HL-60 (cell line): ENCODE measurements around the gene MELTF.

Source experiments
- TF ChIP-seq, protein P1 (sequence below): IDR thresholded peaks from one replicate; pipeline ENCODE4 v1.5.1; 2011; ENCODE audit warnings: low read length, control low read depth, inconsistent platforms; ENCODE audit not compliant: insufficient read depth
- TF ChIP-seq, protein P2 (sequence below): IDR thresholded peaks from 2 replicates; pipeline ENCODE4 v1.6.1; 2012; ENCODE audit warnings: low read depth; ENCODE audit not compliant: insufficient replicate concordance

DNA sequence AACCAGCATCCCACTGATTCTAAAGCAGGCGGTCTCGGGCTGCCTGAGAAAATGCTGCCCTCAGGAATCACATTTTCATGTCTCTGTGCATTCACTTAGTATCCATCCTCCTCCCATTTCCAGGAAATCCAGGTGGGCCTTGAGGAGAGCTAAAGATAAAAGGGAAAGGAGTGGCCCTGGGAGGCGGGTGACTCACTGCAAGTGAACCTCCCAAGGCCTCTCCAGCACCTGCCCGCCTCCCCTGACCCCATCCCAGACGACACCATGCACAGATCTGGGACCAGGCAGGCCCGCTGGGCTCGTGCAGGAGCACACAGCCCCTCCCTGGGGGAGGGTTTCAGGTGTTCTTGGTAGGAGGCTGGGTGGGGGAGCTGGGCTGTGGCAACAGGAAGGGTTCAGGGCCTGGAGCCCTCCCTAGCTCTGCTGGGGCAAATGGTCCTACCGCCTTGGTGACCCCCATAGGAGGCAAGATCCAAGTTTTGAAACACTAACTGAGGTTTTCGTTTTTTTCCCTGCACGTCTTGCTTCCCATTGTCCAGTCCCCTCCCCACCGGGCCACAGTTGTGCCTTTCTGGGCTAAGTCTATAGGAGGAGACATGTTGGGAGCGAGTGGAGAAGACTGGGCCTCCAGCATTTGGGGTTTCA is 22.2 kb downstream of the MELTF start:
- TF ChIP-seq, protein P1, sequence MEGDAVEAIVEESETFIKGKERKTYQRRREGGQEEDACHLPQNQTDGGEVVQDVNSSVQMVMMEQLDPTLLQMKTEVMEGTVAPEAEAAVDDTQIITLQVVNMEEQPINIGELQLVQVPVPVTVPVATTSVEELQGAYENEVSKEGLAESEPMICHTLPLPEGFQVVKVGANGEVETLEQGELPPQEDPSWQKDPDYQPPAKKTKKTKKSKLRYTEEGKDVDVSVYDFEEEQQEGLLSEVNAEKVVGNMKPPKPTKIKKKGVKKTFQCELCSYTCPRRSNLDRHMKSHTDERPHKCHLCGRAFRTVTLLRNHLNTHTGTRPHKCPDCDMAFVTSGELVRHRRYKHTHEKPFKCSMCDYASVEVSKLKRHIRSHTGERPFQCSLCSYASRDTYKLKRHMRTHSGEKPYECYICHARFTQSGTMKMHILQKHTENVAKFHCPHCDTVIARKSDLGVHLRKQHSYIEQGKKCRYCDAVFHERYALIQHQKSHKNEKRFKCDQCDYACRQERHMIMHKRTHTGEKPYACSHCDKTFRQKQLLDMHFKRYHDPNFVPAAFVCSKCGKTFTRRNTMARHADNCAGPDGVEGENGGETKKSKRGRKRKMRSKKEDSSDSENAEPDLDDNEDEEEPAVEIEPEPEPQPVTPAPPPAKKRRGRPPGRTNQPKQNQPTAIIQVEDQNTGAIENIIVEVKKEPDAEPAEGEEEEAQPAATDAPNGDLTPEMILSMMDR, result no peak
- TF ChIP-seq, protein P2, sequence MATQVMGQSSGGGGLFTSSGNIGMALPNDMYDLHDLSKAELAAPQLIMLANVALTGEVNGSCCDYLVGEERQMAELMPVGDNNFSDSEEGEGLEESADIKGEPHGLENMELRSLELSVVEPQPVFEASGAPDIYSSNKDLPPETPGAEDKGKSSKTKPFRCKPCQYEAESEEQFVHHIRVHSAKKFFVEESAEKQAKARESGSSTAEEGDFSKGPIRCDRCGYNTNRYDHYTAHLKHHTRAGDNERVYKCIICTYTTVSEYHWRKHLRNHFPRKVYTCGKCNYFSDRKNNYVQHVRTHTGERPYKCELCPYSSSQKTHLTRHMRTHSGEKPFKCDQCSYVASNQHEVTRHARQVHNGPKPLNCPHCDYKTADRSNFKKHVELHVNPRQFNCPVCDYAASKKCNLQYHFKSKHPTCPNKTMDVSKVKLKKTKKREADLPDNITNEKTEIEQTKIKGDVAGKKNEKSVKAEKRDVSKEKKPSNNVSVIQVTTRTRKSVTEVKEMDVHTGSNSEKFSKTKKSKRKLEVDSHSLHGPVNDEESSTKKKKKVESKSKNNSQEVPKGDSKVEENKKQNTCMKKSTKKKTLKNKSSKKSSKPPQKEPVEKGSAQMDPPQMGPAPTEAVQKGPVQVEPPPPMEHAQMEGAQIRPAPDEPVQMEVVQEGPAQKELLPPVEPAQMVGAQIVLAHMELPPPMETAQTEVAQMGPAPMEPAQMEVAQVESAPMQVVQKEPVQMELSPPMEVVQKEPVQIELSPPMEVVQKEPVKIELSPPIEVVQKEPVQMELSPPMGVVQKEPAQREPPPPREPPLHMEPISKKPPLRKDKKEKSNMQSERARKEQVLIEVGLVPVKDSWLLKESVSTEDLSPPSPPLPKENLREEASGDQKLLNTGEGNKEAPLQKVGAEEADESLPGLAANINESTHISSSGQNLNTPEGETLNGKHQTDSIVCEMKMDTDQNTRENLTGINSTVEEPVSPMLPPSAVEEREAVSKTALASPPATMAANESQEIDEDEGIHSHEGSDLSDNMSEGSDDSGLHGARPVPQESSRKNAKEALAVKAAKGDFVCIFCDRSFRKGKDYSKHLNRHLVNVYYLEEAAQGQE, result no peak
